ENCODE data around the gene TMEM236. TPM values are rescaled to one million over a fixed set of nuclear protein-coding genes. Genes with fewer than 3 reads are reported as not detected.

TMEM236 gene
- polyA plus RNA-seq, 1 of the 3 experiments (the other 2 are of a cell fraction): 0.02 TPM

DNA sequence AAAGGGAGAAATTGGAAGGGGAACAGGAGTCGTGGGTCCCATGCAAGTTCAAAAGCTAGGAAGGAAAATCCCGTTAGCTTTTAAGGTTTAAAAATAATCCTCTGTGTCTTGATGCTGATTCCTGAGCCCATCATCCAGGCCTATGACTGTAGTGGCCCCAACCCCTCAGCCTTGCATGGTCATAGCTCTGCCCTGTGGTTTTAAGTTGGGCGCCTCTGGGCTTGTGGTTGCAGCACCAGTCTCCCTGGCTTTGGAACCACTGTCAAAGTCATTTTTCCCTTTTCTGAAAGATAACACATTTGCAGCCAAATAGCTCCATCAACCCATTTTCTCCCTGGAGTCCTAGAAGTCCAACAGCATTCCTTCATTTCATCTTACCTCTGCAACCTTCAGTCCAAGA, 13.6 kb downstream of the TMEM236 start:
- CTCF ChIA-PET: no interaction called here
- Histone ChIP-seq H3K9me3 (no peaks in the 10 kb centered on the region), H3K4me1 (ENCODE audit: control insufficient read depth in 1 of 2, insufficient read depth in 2 of 2, low read depth in 1 of 2, low read length in 1 of 2) (no peaks in the 10 kb centered on the region), H3K4me2 (no peak overlapping the region), H3K27me3 (ENCODE audit: insufficient read depth) (no peaks in the 10 kb centered on the region), H3K79me2 (ENCODE audit: insufficient read depth) (no peaks in the 10 kb centered on the region), H2AFZ (ENCODE audit: low read depth) (no peak overlapping the region), H3K27ac (ENCODE audit: low read depth in 2 of 2, low read length in 1 of 2) (no peak overlapping the region), H3K9me2 (no peaks in the 10 kb centered on the region), H3K9ac (no peak overlapping the region), H3K36me3 (replicated peaks in 1 of 2; ENCODE audit: control insufficient read depth in 1 of 2, insufficient read depth in 2 of 2, low read length in 1 of 2) (no peaks in the 10 kb centered on the region), H3K4me3 (ENCODE audit: low read depth in 2 of 2, low read length in 1 of 2) (no peak overlapping the region), H4K20me1 (ENCODE audit: insufficient read depth) (no peaks in the 10 kb centered on the region), H3F3A (replicated peaks; ENCODE audit: insufficient read depth) (no peaks in the 10 kb centered on the region)
- no peak for DNase-seq
- POLR2A ChIA-PET: no interaction called here
- WGBS (ENCODE audit: low lambda C conversion rate): 31% methylated on average over 3 of the region's 3 CpGs
- no peak for TF ChIP-seq GATA2 (CRISPR knock-in tag; IDR thresholded peaks at IDR 0.05)
- TF ChIP-seq TCF12 (IDR thresholded peaks at IDR 0.05): no peak
- no peak for TF ChIP-seq FOSL2 (IDR thresholded peaks at IDR 0.05; ENCODE audit: borderline replicate concordance, low read depth)
- no peak for TF ChIP-seq EZH2phosphoT487 (IDR thresholded peaks at IDR 0.05; ENCODE audit: borderline replicate concordance, low read depth)
- TF ChIP-seq MXI1 (IDR thresholded peaks at IDR 0.05; ENCODE audit: low read depth, low read length): no peak
- no peak for TF ChIP-seq IRF3 (IDR thresholded peaks at IDR 0.05; ENCODE audit: low read depth, low read length)
- no peak for TF ChIP-seq SMC3 (IDR thresholded peaks at IDR 0.05; ENCODE audit: low read depth, low read length)
- no peak for TF ChIP-seq TEAD4 (IDR thresholded peaks at IDR 0.05; ENCODE audit: borderline replicate concordance, insufficient read depth)
- TF ChIP-seq MEF2A (IDR thresholded peaks at IDR 0.05; ENCODE audit: borderline replicate concordance, low read depth): no peak

DNA sequence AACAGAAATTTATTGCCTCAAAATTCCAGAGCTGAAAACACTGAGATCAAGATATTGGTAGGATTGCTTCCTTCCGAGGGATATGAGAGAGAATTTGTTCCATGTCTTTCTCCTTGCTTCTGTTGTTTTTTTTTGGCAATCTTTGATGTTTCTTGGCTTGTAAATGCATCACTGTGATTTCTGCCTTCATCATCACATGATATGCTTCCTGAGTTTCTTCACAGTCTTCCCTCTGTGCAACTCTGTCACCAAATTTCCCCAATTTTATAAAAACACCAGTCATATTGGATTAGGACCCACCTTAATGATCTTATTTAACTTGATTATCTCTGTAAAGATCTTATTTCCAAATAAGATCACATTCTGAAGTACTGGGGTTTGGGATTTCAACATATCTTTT, 14.7 kb downstream of the TMEM236 start:
- no peaks in the 10 kb centered on the region for H3K36me3 ChIP-seq (replicated peaks in 1 of 2; ENCODE audit: control insufficient read depth in 1 of 2, insufficient read depth in 2 of 2, low read length in 1 of 2)
- POLR2A ChIA-PET: no interaction called here
- WGBS (ENCODE audit: low lambda C conversion rate): 71% methylated on average over 1 of the region's 1 CpG

More for the DNA sequence above, 14.7 kb downstream of the TMEM236 start:
- H3F3A ChIP-seq (replicated peaks; ENCODE audit: insufficient read depth): no peaks in the 10 kb centered on the region
- no peaks in the 10 kb centered on the region for H3K27me3 ChIP-seq (ENCODE audit: insufficient read depth)
- H4K20me1 ChIP-seq (ENCODE audit: insufficient read depth): no peaks in the 10 kb centered on the region
- CTCF ChIA-PET: no interaction called here
- no peak overlapping the region for H3K4me2 ChIP-seq
- no peak overlapping the region for H2AFZ ChIP-seq (ENCODE audit: low read depth)
- no peak for DNase-seq
- no peaks in the 10 kb centered on the region for H3K9me3 ChIP-seq
- no peaks in the 10 kb centered on the region for H3K79me2 ChIP-seq (ENCODE audit: insufficient read depth)
- TF ChIP-seq CTCF (IDR thresholded peaks at IDR 0.05) (no peak), RFX5 (IDR thresholded peaks at IDR 0.05; ENCODE audit: low read length) (no peak), JUND (IDR thresholded peaks at IDR 0.05) (no peak), POLR2AphosphoS5 (IDR thresholded peaks at IDR 0.05; ENCODE audit: low read depth, low read length) (no peak)
- H3K4me3 ChIP-seq (ENCODE audit: low read depth in 2 of 2, low read length in 1 of 2): no peak overlapping the region
- no peaks in the 10 kb centered on the region for H3K4me1 ChIP-seq (ENCODE audit: control insufficient read depth in 1 of 2, insufficient read depth in 2 of 2, low read depth in 1 of 2, low read length in 1 of 2)
- H3K9ac ChIP-seq: no peak overlapping the region
- no peak overlapping the region for H3K27ac ChIP-seq (ENCODE audit: low read depth in 2 of 2, low read length in 1 of 2)
- no peaks in the 10 kb centered on the region for H3K9me2 ChIP-seq

Data from SK-N-SH (cell line).